K562 (cell line): Measurements from ENCODE around the gene ADAMTSL2. TPM values are rescaled to one million over a fixed set of nuclear protein-coding genes. Genes with fewer than 3 reads are reported as not detected.

Source experiments
- ATAC-seq: fragments of 200-7000 bp; cut with Tn5 transposase; 3 replicates; pipeline ENCODE4 v1.9.1; 2020; ENCODE audit warnings: moderate library complexity
- BruUV-seq: library from RNA; stranded (reverse); fragments of 400-500 nt; replicated peaks from 2 replicates; lab custom pipeline; 2021; lab: Mats Ljungman, UMichigan
- CTCF ChIA-PET: fragments of 300-600 bp; formaldehyde crosslinking; extraction: SDS; loops from one replicate; lab custom pipeline; 2021; ENCODE audit warnings: low intra/inter-chr PET ratio; lab: Yijun Ruan, JAX
- POLR2A ChIA-PET: fragments of 300-600, 350-650 bp; sonication (Branson Sonifier 250); formaldehyde crosslinking; extraction: SDS; loops from one replicate; lab custom pipeline; 2021; ENCODE audit warnings: antibody characterized with exemption, inconsistent platforms; lab: Yijun Ruan, JAX
- DNase-seq, 4 experiments: peaks; one replicate each; pipeline versions ENCODE4 v3.0.0 to v3.0.0-alpha.2; 2011 to 2018; ENCODE audit warnings: low spot score in 3 of 4, mixed read lengths in 3 of 4; ENCODE audit errors: extremely low read depth in 1 of 4
- FAIRE-seq: peaks from 2 replicates; lab custom pipeline; 2011; peaks lifted over from hg19 to GRCh38; lab: Jason Lieb, UNC
- H2AFZ ChIP-seq: 2 replicates; pipeline ENCODE4 v1.6.0; 2011; ENCODE audit warnings: low read depth, low read length, control low read depth, inconsistent platforms
- H3K27ac ChIP-seq: fragments of 200-600 bp; 3 replicates; pipeline ENCODE4 v1.8.0; 2011; ENCODE audit warnings: low read depth, mild to moderate bottlenecking, control low read depth, inconsistent platforms, low read length, moderate library complexity, mixed read lengths; ENCODE audit errors: extremely low read depth
- H3K27me3 ChIP-seq, 2 experiments: fragments of 300-600 bp in 1 of 2; 2 replicates in 1 of 2; 3 replicates in 1 of 2; pipeline versions ENCODE4 v1.6.0 to v1.8.0; 2011; ENCODE audit warnings: inconsistent platforms in 2 of 2, low read length in 2 of 2, mild to moderate bottlenecking in 1 of 2, mixed read lengths in 1 of 2, moderate library complexity in 1 of 2; ENCODE audit not compliant: control insufficient read depth in 2 of 2, insufficient read depth in 2 of 2
- H3K36me3 ChIP-seq: fragments of 300-600 bp; 3 replicates; pipeline ENCODE4 v1.8.0; 2011; ENCODE audit warnings: mild to moderate bottlenecking, low read length, inconsistent platforms; ENCODE audit not compliant: control insufficient read depth, insufficient read depth
- H3K4me1 ChIP-seq, 2 experiments: fragments of 200-600 bp in 1 of 2; replicated peaks in 1 of 2; 2 replicates in 1 of 2; 3 replicates in 1 of 2; pipeline versions ENCODE4 v1.5.1 to v1.8.0; 2011; ENCODE audit warnings: inconsistent platforms in 2 of 2, low read length in 2 of 2, mild to moderate bottlenecking in 1 of 2, mixed read lengths in 1 of 2, moderate library complexity in 1 of 2; ENCODE audit not compliant: control insufficient read depth in 2 of 2, insufficient read depth in 2 of 2
- H3K4me2 ChIP-seq: 2 replicates; pipeline ENCODE4 v1.6.1; 2011; ENCODE audit warnings: low read length, control low read depth, inconsistent platforms, mixed read lengths; ENCODE audit not compliant: insufficient read depth
- H3K4me3 ChIP-seq: fragments of 200-600 bp; sonication (generic), shearing (Covaris generic); 2 replicates; pipeline ENCODE4 v1.5.1; 2016; ENCODE audit warnings: control low read depth, inconsistent platforms
- H3K79me2 ChIP-seq: fragments of 200-600 bp; 3 replicates; pipeline ENCODE4 v1.8.0; 2011; ENCODE audit warnings: low read length, inconsistent platforms; ENCODE audit not compliant: control insufficient read depth, insufficient read depth
- H3K9ac ChIP-seq, 2 experiments: 2 replicates each; pipeline versions ENCODE4 v1.6.0 to v1.6.1; 2011; ENCODE audit warnings: low read depth in 2 of 2, low read length in 2 of 2, control low read depth in 1 of 2, inconsistent platforms in 1 of 2, mild to moderate bottlenecking in 1 of 2, mixed read lengths in 1 of 2; ENCODE audit not compliant: insufficient read depth in 1 of 2
- H3K9me1 ChIP-seq: one replicate; pipeline ENCODE4 v1.6.0; 2011; ENCODE audit warnings: inconsistent platforms, mild to moderate bottlenecking, low read length, moderate library complexity; ENCODE audit not compliant: control insufficient read depth, insufficient read depth
- H3K9me3 ChIP-seq: replicated peaks from 2 replicates; pipeline ENCODE4 v1.5.1; 2011; ENCODE audit warnings: low read depth, low read length, inconsistent platforms; ENCODE audit not compliant: control insufficient read depth, insufficient read depth
- H4K20me1 ChIP-seq: replicated peaks from 2 replicates; pipeline ENCODE4 v1.6.1; 2011; ENCODE audit warnings: low read length, inconsistent platforms, mixed read lengths; ENCODE audit not compliant: control insufficient read depth, insufficient read depth
- FOSL1 ChIP-seq: fragments of 200-800 bp; sonication (Bioruptor generic); conservative IDR thresholded peaks from 2 replicates; pipeline ENCODE4 v1.6.1; 2016; ENCODE audit warnings: missing genetic modification characterization, missing compliant biosample characterization
- PML ChIP-seq: IDR thresholded peaks from 2 replicates; pipeline ENCODE4 v1.6.1; 2012; ENCODE audit warnings: low read length, inconsistent platforms
- RCOR1 ChIP-seq, 2 experiments: IDR thresholded peaks; 2 replicates each; pipeline ENCODE4 v1.6.1; 2012; ENCODE audit warnings: low read depth in 2 of 2, low read length in 2 of 2, borderline replicate concordance in 1 of 2, improper control_type of control experiment in 1 of 2
- ZBTB49 ChIP-seq: sonication (generic); formaldehyde crosslinking; IDR thresholded peaks from 2 replicates; pipeline ENCODE4 v1.8.0; 2022; ENCODE audit warnings: missing genetic modification reagents, mild to moderate bottlenecking, borderline replicate concordance
- WGBS: fragments of 100-300 bp; shearing (Covaris generic); methylation state at CpG from one replicate; pipeline ENCODE4 v1.1.6; 2016; ENCODE audit warnings: low coverage, mixed read lengths; ENCODE audit not compliant: insufficient coverage; ENCODE audit errors: missing lambda C conversion rate; 5-methylcytosine and 5-hydroxymethylcytosine counted together
- in situ Hi-C: fragments of 300-500 bp; cut with MboI; formaldehyde crosslinking; loops from 4 replicates; pipeline ENCODE4 v1.15.0; 2018; ENCODE audit warnings: inconsistent platforms, mixed read lengths
- intact Hi-C: fragments of 100-400 bp; cut with micrococcal nuclease; formaldehyde crosslinking; loops from 2 replicates; pipeline ENCODE4 v1.14.2; 2022
- polyA plus RNA-seq, 8 experiments: library from polyadenylated mRNA; depleted of rRNA in 4 of 8; stranded (reverse) in 5 of 8; unstranded in 3 of 8; fragments of >200 nt; fragmentation: Nextera tagmentation in 2 of 8; fragmentation: Illumina TruSeq in 1 of 8; extraction: Ambion mirVana in 2 of 8; extraction: Trizol in 1 of 8; gene quantifications; 2 replicates each; pipeline versions ENCODE4 v1.2.1 to v1.2.3, GENCODE V29; 2011 to 2014; ENCODE audit warnings: inconsistent platforms in 1 of 8, missing spikeins in 1 of 8
- total RNA-seq, 7 experiments: library from RNA; depleted of rRNA in 6 of 7; stranded (reverse); fragments of >200 nt in 6 of 7; fragmentation: Illumina TruSeq in 2 of 7; extraction: Trizol in 2 of 7; gene quantifications; 2 replicates each; pipeline versions ENCODE4 v1.2.1 to v1.2.3, GENCODE V29; 2011 to 2021; ENCODE audit warnings: low replicate concordance in 1 of 7

ADAMTSL2 gene
- total and polyA plus RNA-seq, 9 of the 15 experiments (the other 6 are each of a cell fraction or from before 2014, with no cell fraction given), result 0.04 TPM; not detected in 8

GRCh38 chr9:133587051-133587450 is 52.5 kb downstream of the ADAMTSL2 start:
- DNase-seq (no peak), FAIRE-seq (no peak), ATAC-seq (no peak)
- WGBS, result 5% methylated on average over 8 of the region's 8 CpGs
- H3K4me1 ChIP-seq, result peaks cover 0 to 6% of the 10 kb centered on the region in 2 experiments; a peak in 2 of 5 replicates
- H3K36me3 ChIP-seq, result no peaks in the 10 kb centered on the region
- intact Hi-C loops (no loop called here), in situ Hi-C loops (no loop called here)
- H3K27ac ChIP-seq, result no peak overlapping the region
- no TSS peak for BruUV-seq
- peaks cover 13 to 65% of the 10 kb centered on the region in 2 experiments; a peak in 4 of 5 replicates for H3K27me3 ChIP-seq
- H3K9ac ChIP-seq, result no peak overlapping the region
- POLR2A ChIA-PET, result interaction anchor here (0.7 kb wide), 1 partner anchor 49 kb away, joined by 4 read pairs; the partner anchor contains the start of gene DBH
- CTCF ChIA-PET, result no interaction called here
- H4K20me1 ChIP-seq, result no peaks in the 10 kb centered on the region; the same call in none of the 2 replicates
- no peaks in the 10 kb centered on the region for H3K79me2 ChIP-seq
- H3K4me2 ChIP-seq, result no peak overlapping the region
- no peak overlapping the region for H3K4me3 ChIP-seq
- H3K9me3 ChIP-seq, result peaks cover 4% of the 10 kb centered on the region
- no peaks in the 10 kb centered on the region for H3K9me1 ChIP-seq
- no peak overlapping the region for H2AFZ ChIP-seq
- TF ChIP-seq FOSL1 (no peak), ZBTB49 (CRISPR knock-in tag) (no peak), RCOR1 (IDR thresholded peaks at IDR 0.05; ENCODE audit: borderline replicate concordance in 1 of 2, low read depth in 2 of 2, low read length in 2 of 2) (no peak), PML (no peak)
